Heart right ventricle (tissue), 16 donors: ENCODE results near the gene LRCH1. TPM values are rescaled to one million over a fixed set of nuclear protein-coding genes. Genes with fewer than 3 reads are reported as not detected.
A peak's percentile ranks its signal among the peaks of the same experiment; 100 is the strongest.

Source experiments
- ATAC-seq, 8 donors: fragments of 200-7000 bp; cut with Tn5 transposase; one replicate each; pipeline ENCODE4 v1.9.1; 2020; ENCODE audit warnings: mild to moderate bottlenecking in 8 of 8, moderate library complexity in 8 of 8, moderate number of reproducible peaks in 1 of 8
- DNase-seq, 2 donors: peaks; one replicate each; pipeline ENCODE4 v3.0.0-alpha.2; 2020
- H3K27ac ChIP-seq, 10 donors: fragments of 200-600 bp; sonication (generic) in 2 of 10; one replicate each; pipeline versions ENCODE4 v1.5.0 to v1.8.0; 2020 to 2022; ENCODE audit warnings: mild to moderate bottlenecking in 3 of 10
- H3K27me3 ChIP-seq, 7 donors: fragments of 200-600 bp; one replicate each; pipeline ENCODE4 v1.8.0; 2021 to 2022; ENCODE audit warnings: mild to moderate bottlenecking in 2 of 7
- H3K36me3 ChIP-seq, 9 donors: fragments of 200-600 bp; sonication (generic) in 1 of 9; one replicate each; pipeline versions ENCODE4 v1.5.0 to v1.8.0; 2020 to 2022; ENCODE audit warnings: mild to moderate bottlenecking in 2 of 9
- H3K4me1 ChIP-seq, 9 donors: fragments of 200-600 bp; sonication (generic) in 1 of 9; one replicate each; pipeline versions ENCODE4 v1.5.0 to v1.8.0; 2020 to 2022; ENCODE audit warnings: mild to moderate bottlenecking in 4 of 9
- H3K4me3 ChIP-seq, 10 donors: fragments of 200-600 bp; sonication (generic) in 2 of 10; one replicate each; pipeline versions ENCODE4 v1.5.0 to v1.8.0; 2020 to 2022; ENCODE audit warnings: mild to moderate bottlenecking in 7 of 10, moderate library complexity in 2 of 10
- H3K9me3 ChIP-seq, 11 donors: fragments of 200-600 bp in 10 of 11; sonication (generic) in 2 of 11; one replicate each; pipeline versions ENCODE4 v1.5.0 to v1.8.0; 2013 to 2022; ENCODE audit warnings: mild to moderate bottlenecking in 2 of 11, control low read depth in 1 of 11, moderate library complexity in 1 of 11
- WGBS, 2 donors: extraction: QIAGEN DNeasy Blood & Tissue Kit; methylation state at CpG; one replicate each; pipeline ENCODE4 v1.1.7; 2013; ENCODE audit warnings: inconsistent platforms in 1 of 2; 5-methylcytosine and 5-hydroxymethylcytosine counted together
- intact Hi-C, 10 donors: fragments of 100-400 bp; cut with DNase I; formaldehyde crosslinking; loops; one replicate each; pipeline versions ENCODE4 v1.11.1 to v1.14.2; 2022
- polyA plus RNA-seq, 2 donors: library from polyadenylated mRNA; stranded (reverse); fragments of 200-250 nt; gene quantifications; one replicate each; pipeline ENCODE4 v1.2.3, GENCODE V29; 2013
- total RNA-seq, 10 donors: library from RNA; stranded (reverse); fragmentation: NEBNext Ultra II Directional in 3 of 10; extraction: Animal tissue kit (Norgen Biotek cat#: 25700) in 3 of 10; gene quantifications; one replicate each; pipeline versions ENCODE4 v1.2.1 to v1.2.4, GENCODE V29; 2021 to 2023
- TF ChIP-seq, protein P1 (sequence below), 9 donors: fragments of 200-600 bp; sonication (generic) in 2 of 9; IDR thresholded peaks; one replicate each; pipeline versions ENCODE4 v1.5.0 to v1.8.0; 2021 to 2022; ENCODE audit warnings: antibody characterized with exemption in 9 of 9, mild to moderate bottlenecking in 5 of 9, moderate library complexity in 1 of 9
- donor health status: Arrhythmogenic right ventricular cardiomyopathy.
- donor health status: ischemic (EF 13 %, LVEDD 7.1; RV severe dilation, severe dysfunction).
- donor health status: healthy with polysubstance abuse.
- donor health status: DM: no; HTN: yes; CAD: no.
- donor health status: DM: no; HTN: no; CAD: no.
- donor health status: ischemic (EF 25% LVEDD 6.9; RV normal size, moderate dysfunction).
- donor health status: ischemic (EF 25% LVEDD 5.7; RV mildly dilated, moderate dysfunction).
- donor health status: healthy.
- donor health status: DM: yes; HTN: yes; CAD: no.
- donor health status: Ischemic cardiomyopathy.
- donor health status: ischemic (EF 35%, LVEDD 5.7; RV mildly dilated, moderate dysfunction).
- donor health status: nonischemic (EF 11% LVEDD 7.7; RV severe dilation, severe dysfunction).
- donor health status: DM: yes; HTN: yes; CAD: no.
- donor health status: PGD.
- donor health status: ischemic (EF 29% LVEDD 5.4; RV normal size, mild dysfunction).
- donor health status: nonischemic (EF 23%, LVEDD 6.1; RV moderate dilation, normal function).

The LRCH1 gene
- total and polyA plus RNA-seq, 12 donors = 4.1 to 20.3 (median 13.1) TPM

- DNase-seq = no peak
- H3K27ac ChIP-seq = peak overlapping the region in 3 of 10 donors; percentile 26 to 46 (median 32)
- no peaks in the 10 kb centered on the region for H3K27me3 ChIP-seq
- no peak for ATAC-seq
- no peaks in the 10 kb centered on the region for H3K36me3 ChIP-seq
- H3K4me3 ChIP-seq = no peak overlapping the region
- TF ChIP-seq, protein P1, sequence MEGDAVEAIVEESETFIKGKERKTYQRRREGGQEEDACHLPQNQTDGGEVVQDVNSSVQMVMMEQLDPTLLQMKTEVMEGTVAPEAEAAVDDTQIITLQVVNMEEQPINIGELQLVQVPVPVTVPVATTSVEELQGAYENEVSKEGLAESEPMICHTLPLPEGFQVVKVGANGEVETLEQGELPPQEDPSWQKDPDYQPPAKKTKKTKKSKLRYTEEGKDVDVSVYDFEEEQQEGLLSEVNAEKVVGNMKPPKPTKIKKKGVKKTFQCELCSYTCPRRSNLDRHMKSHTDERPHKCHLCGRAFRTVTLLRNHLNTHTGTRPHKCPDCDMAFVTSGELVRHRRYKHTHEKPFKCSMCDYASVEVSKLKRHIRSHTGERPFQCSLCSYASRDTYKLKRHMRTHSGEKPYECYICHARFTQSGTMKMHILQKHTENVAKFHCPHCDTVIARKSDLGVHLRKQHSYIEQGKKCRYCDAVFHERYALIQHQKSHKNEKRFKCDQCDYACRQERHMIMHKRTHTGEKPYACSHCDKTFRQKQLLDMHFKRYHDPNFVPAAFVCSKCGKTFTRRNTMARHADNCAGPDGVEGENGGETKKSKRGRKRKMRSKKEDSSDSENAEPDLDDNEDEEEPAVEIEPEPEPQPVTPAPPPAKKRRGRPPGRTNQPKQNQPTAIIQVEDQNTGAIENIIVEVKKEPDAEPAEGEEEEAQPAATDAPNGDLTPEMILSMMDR (IDR thresholded peaks at IDR 0.05) = no peak
- 52 to 68% methylated on average over 3 of the region's 3 CpGs for WGBS, 2 donors
- peaks cover 9 to 95% (median 67%) of the 10 kb centered on the region in 9 donors for H3K4me1 ChIP-seq
- intact Hi-C loops = loop anchor here in 1 of 10 donors (10.0 kb wide), 1 partner anchor 58 kb away; no protein-coding TSS in a partner anchor
- no peaks in the 10 kb centered on the region for H3K9me3 ChIP-seq
Measured at GRCh38 chr13:46662690-46663089, 109.7 kb downstream of the LRCH1 start.

- peaks cover 9 to 97% (median 70%) of the 10 kb centered on the region in 9 donors for H3K4me1 ChIP-seq
- TF ChIP-seq, protein P1 (IDR thresholded peaks at IDR 0.05) = no peak
- peak in 2 of 8 donors; percentile 13 to 33 for ATAC-seq
- H3K36me3 ChIP-seq = no peaks in the 10 kb centered on the region
- 44 to 53% methylated on average over 3 of the region's 3 CpGs for WGBS, 2 donors
- no peak for DNase-seq
- no peak overlapping the region for H3K4me3 ChIP-seq
- H3K27me3 ChIP-seq = no peaks in the 10 kb centered on the region
- H3K27ac ChIP-seq = peak overlapping the region in 5 of 10 donors; percentile 3 to 46 (median 26)
- intact Hi-C loops = loop anchor here in 1 of 10 donors (10.0 kb wide), 1 partner anchor 59 kb away; no protein-coding TSS in a partner anchor
- no peaks in the 10 kb centered on the region for H3K9me3 ChIP-seq
Measured at GRCh38 chr13:46663206-46664037, 110.5 kb downstream of the LRCH1 start.

DNA sequence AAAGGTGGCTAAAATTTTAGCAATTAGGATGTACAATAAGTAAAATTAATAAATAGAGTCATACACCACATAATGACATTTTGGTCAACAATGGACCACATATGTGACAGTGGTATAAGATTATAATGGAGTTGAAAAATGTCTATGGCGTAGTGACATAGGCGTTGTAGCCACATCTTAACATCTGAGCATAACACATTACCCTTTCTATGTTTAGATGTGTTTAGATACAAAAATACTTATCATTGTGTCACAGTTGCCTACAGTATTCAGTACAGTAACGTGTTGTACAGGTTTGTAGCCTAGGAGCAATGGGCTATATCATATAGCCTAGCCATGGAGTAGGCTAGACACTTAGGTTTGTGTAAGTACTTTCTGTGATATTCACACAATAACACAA, 111.2 kb downstream of the LRCH1 start:
- H3K27ac ChIP-seq = peak overlapping the region in 3 of 10 donors; percentile 0 to 69 (median 26)
- intact Hi-C loops = loop anchor here in 1 of 10 donors (10.0 kb wide), 1 partner anchor 59 kb away; no protein-coding TSS in a partner anchor
- TF ChIP-seq, protein P1 (IDR thresholded peaks at IDR 0.05) = no peak
- no peak for ATAC-seq
- peaks cover 9 to 100% (median 78%) of the 10 kb centered on the region in 9 donors for H3K4me1 ChIP-seq
- no peaks in the 10 kb centered on the region for H3K36me3 ChIP-seq
- no peaks in the 10 kb centered on the region for H3K27me3 ChIP-seq
- 96 to 99% methylated on average over 3 of the region's 3 CpGs for WGBS, 2 donors
- no peak for DNase-seq
- no peaks in the 10 kb centered on the region for H3K9me3 ChIP-seq
- no peak overlapping the region for H3K4me3 ChIP-seq

DNA sequence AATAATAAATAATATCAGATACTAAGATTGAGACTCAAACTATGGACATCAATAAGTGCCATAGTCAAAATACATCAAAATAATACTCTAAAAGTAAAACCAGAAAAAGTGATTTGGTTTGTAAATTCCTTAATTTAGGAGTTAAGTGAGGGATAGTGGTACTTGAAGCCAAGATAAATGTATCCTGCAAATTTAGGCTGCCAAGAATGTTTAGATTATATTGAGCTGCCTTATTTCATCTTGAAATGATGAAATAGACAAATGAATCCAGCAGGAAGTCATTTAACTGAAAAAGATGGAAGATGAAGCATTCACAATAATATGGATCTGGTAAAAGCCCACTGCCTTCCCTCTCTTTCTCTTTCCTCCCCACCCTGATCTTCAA, 112.3 kb downstream of the LRCH1 start:
- TF ChIP-seq, protein P1 (IDR thresholded peaks at IDR 0.05) = no peak
- no peak for DNase-seq
- H3K4me1 ChIP-seq = peaks cover 9 to 96% (median 77%) of the 10 kb centered on the region in 9 donors
- no peak overlapping the region for H3K4me3 ChIP-seq
- no peak for ATAC-seq
- no peaks in the 10 kb centered on the region for H3K9me3 ChIP-seq
- peaks cover 0 to 7% (median 0%) of the 10 kb centered on the region in 9 donors for H3K36me3 ChIP-seq
- intact Hi-C loops = loop anchor here in 1 of 10 donors (10.0 kb wide), 1 partner anchor 60 kb away; no protein-coding TSS in a partner anchor
- H3K27ac ChIP-seq = peak overlapping the region in 6 of 10 donors; percentile 17 to 79 (median 62)
- no peaks in the 10 kb centered on the region for H3K27me3 ChIP-seq
